ENCODE measurements around the gene NRXN3. TPM values are rescaled to one million over a fixed set of nuclear protein-coding genes. Genes with fewer than 3 reads are reported as not detected.

NRXN3 gene
- total and polyA plus RNA-seq, 2 of the 13 experiments (the other 11 are each of a cell fraction or from before 2014, with no cell fraction given): 0.03 TPM; not detected in 1

DNA sequence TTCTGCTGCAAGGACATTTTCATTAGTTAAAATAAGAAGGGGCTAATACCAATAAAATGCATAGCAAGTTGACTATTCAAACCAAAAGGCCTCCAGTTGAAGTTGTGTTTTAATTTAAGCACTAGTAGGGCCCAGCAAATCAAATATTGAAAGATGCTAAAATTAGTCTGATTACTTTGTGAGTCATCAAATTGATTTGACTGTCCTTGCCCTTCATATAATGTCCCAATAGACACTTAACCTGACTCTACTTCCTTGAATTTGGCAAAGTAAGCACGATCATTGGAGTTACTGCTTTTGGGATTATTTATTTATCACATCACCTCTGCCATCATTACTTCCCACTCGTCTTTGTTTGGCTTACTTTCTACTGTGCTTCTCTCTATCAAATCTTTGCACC lies 1242.6 kb downstream of the NRXN3 start:
- DNase-seq (ENCODE audit: low spot score) (no peak), FAIRE-seq (no peak), ATAC-seq (no peak)
- Histone ChIP-seq H3K4me3 (replicated peaks in 1 of 3; ENCODE audit: insufficient read depth in 1 of 3, low read depth in 2 of 3, low read length in 3 of 3) (no peak overlapping the region), H2AFZ (ENCODE audit: low read length) (no peak overlapping the region), H3K9me3 (ENCODE audit: low read length) (peaks cover 79% of the 10 kb centered on the region), H3K79me2 (ENCODE audit: insufficient read depth, low read length) (no peaks in the 10 kb centered on the region), H3K9ac (ENCODE audit: insufficient read depth, low read depth, low read length) (no peak overlapping the region), H4K20me1 (ENCODE audit: insufficient read depth, low read length) (no peaks in the 10 kb centered on the region), H3K4me2 (ENCODE audit: low read depth, low read length) (no peak overlapping the region), H3K4me1 (ENCODE audit: insufficient read depth, low read length) (no peaks in the 10 kb centered on the region), H3K27me3 (ENCODE audit: control insufficient read depth in 1 of 2, insufficient read depth in 2 of 2, low read length in 2 of 2) (no peaks in the 10 kb centered on the region), H3K27ac (ENCODE audit: extremely low read length, insufficient read depth, low read length) (no peak overlapping the region), H3K36me3 (replicated peaks in 1 of 2; ENCODE audit: control insufficient read depth in 1 of 2, insufficient read depth in 2 of 2, low read length in 2 of 2) (no peaks in the 10 kb centered on the region)
- intact Hi-C loops (cut with micrococcal nuclease; ENCODE audit: unreplicated experiment): no loop called here
- 12% methylated on average over 2 of the region's 2 CpGs for WGBS (ENCODE audit: low lambda C conversion rate)
- BruUV-seq (replicated peaks): no TSS peak
- TF ChIP-seq ZNF354B (CRISPR knock-in tag; IDR thresholded peaks at IDR 0.05): no peak
- TF ChIP-seq ZNF570 (CRISPR knock-in tag; IDR thresholded peaks at IDR 0.05; ENCODE audit: borderline replicate concordance): no peak
- TF ChIP-seq, protein P1, sequence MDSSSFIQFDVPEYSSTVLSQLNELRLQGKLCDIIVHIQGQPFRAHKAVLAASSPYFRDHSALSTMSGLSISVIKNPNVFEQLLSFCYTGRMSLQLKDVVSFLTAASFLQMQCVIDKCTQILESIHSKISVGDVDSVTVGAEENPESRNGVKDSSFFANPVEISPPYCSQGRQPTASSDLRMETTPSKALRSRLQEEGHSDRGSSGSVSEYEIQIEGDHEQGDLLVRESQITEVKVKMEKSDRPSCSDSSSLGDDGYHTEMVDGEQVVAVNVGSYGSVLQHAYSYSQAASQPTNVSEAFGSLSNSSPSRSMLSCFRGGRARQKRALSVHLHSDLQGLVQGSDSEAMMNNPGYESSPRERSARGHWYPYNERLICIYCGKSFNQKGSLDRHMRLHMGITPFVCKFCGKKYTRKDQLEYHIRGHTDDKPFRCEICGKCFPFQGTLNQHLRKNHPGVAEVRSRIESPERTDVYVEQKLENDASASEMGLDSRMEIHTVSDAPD (CRISPR knock-in tag; IDR thresholded peaks at IDR 0.05): no peak
- no peak for TF ChIP-seq CREB1 (IDR thresholded peaks at IDR 0.05)
- TF ChIP-seq CREB1 (CRISPR knock-in tag; IDR thresholded peaks at IDR 0.05): no peak
- ChIA-PET CTCF (ENCODE audit: low intra/inter-chr PET ratio, low total read pairs) (no interaction called here), POLR2A (no interaction called here)
- in situ Hi-C loops (cut with HindIII; ENCODE audit: extremely low pct_ligation_motif_present, low pct_unique_long_range_greater_than_20kb): no loop called here

DNA sequence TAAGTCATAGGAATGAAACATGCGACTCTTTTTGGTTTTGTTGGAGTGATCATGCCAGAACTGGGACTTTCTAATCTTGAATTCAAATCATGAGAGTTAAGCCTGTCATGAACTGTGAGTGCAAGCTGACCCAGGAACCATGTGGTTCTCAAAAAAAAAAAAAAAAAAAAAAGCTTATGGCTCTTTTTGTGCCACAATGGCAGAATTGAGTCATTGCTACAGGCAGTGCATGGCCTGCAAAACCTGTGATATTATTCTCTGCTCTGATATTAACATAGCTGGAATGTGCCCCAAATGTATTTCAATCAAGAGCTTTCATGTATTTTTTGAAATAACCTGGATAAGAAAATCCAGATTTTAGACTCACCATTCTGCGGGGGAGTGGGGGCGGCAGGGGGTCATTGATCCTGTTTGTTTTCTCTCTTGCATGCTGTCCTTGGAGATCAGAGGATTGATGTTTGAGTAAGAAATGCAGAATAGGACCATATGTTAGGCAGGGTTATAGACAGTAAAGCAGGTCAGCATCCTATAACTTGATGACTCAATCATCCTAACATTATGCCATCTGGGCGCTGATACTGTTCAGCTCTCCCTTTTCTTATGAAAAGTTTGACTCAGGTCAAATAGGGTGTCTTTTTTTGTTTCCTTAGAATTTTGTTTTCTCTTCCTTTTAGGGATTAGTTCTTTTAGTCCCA lies 1243.7 kb downstream of the NRXN3 start:
- Histone ChIP-seq H3K4me3 (replicated peaks in 1 of 3; ENCODE audit: insufficient read depth in 1 of 3, low read depth in 2 of 3, low read length in 3 of 3) (no peak overlapping the region), H3K4me2 (ENCODE audit: low read depth, low read length) (no peak overlapping the region), H3K9me3 (ENCODE audit: low read length) (peaks cover 82% of the 10 kb centered on the region), H3K79me2 (ENCODE audit: insufficient read depth, low read length) (no peaks in the 10 kb centered on the region), H3K36me3 (replicated peaks in 1 of 2; ENCODE audit: control insufficient read depth in 1 of 2, insufficient read depth in 2 of 2, low read length in 2 of 2) (no peaks in the 10 kb centered on the region), H3K27me3 (ENCODE audit: control insufficient read depth in 1 of 2, insufficient read depth in 2 of 2, low read length in 2 of 2) (no peaks in the 10 kb centered on the region), H3K4me1 (ENCODE audit: insufficient read depth, low read length) (no peaks in the 10 kb centered on the region), H3K27ac (ENCODE audit: extremely low read length, insufficient read depth, low read length) (no peak overlapping the region), H2AFZ (ENCODE audit: low read length) (no peak overlapping the region), H4K20me1 (ENCODE audit: insufficient read depth, low read length) (no peaks in the 10 kb centered on the region), H3K9ac (ENCODE audit: insufficient read depth, low read depth, low read length) (no peak overlapping the region)
- ATAC-seq: no peak
- no peak for DNase-seq (ENCODE audit: low spot score)
- BruUV-seq (replicated peaks): no TSS peak
- FAIRE-seq: no peak
- ChIA-PET POLR2A (no interaction called here), CTCF (ENCODE audit: low intra/inter-chr PET ratio, low total read pairs) (no interaction called here)
- in situ Hi-C loops (cut with HindIII; ENCODE audit: extremely low pct_ligation_motif_present, low pct_unique_long_range_greater_than_20kb): no loop called here
- intact Hi-C loops (cut with micrococcal nuclease; ENCODE audit: unreplicated experiment): no loop called here
- TF ChIP-seq ZNF562 (CRISPR knock-in tag; IDR thresholded peaks at IDR 0.05; ENCODE audit: borderline replicate concordance) (no peak), MXD4 (CRISPR knock-in tag; IDR thresholded peaks at IDR 0.05) (no peak), ZNF350 (CRISPR knock-in tag; IDR thresholded peaks at IDR 0.05; ENCODE audit: borderline replicate concordance, low read depth) (no peak), ZKSCAN8 (CRISPR knock-in tag; IDR thresholded peaks at IDR 0.05; ENCODE audit: borderline replicate concordance) (no peak)
- TF ChIP-seq, protein P2, sequence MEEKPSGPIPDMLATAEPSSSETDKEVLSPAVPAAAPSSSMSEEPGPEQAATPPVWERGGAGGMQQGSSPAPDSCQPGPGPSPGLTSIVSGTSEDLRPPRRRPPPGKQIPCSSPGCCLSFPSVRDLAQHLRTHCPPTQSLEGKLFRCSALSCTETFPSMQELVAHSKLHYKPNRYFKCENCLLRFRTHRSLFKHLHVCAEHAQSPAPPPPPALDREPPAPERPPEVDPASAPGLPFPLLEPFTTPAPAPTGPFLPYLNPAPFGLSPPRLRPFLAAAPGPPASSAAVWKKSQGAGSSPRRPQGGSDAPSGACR (CRISPR knock-in tag; IDR thresholded peaks at IDR 0.05): no peak
- WGBS (ENCODE audit: low lambda C conversion rate): 32% methylated on average over 4 of the region's 4 CpGs

Data from HepG2 (cell line).